ENCODE measurements around the gene TRIM29.

The TRIM29 gene

DNA sequence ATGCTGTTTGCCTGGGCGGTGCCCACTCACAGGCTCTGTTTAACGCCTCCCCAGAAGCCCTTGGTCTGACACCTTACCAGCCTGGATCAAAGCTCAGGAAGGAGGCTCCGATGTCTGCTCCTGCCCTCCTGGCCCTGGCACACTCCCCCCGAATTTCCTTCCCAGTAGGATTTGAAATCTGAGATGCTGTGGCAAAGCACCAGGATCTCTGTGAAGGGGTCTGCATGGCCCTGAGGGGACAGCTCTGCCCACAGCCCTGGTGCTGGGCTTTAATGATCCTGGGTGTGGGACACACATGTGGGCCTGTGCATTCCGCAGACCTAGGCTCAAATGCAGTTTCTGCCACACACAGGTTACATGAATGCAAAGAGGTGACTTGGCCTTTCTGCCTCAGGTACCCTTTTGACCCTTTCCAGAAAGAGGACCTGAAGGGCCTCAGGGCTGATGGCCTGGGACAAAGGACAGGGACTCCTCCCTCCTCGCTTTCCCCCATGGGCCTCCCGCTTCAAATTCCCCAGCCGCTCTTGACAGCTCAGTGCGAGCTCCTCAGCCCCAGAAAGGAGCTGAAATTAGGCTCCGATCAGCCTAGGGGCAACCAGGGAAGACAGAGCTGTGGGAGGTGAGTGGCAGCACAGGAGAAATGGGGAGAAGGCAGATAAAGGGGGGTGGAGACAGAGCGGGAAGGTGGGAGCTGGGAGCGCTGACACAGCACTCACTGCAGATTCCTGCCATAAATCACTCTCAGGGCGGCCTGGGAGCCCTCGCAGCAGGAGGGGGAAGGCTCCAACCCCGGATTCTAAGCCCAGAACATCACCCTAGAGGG is 41.3 kb downstream of the TRIM29 start:
- DNase-seq, result no peak

DNA sequence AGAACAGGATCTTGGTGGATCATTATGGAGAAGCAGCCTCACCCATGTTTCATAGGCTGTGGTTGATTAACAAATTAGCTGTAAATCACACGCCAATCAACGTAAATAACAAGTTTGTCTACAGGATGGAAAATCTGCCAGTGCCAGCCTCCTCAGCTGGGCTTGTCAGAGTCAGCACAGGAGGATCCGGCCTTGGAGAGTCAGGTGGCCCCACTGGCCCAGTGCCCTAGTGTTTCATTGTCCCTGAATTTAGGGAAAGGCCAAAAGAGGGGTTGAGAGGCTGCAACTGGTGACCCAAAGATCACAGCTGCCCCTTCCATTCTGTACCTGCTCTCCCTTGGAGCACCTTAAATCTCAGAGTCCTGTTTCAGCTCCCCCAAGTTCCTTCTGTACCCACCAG is 42.4 kb downstream of the TRIM29 start:
- no peak for DNase-seq

DNA sequence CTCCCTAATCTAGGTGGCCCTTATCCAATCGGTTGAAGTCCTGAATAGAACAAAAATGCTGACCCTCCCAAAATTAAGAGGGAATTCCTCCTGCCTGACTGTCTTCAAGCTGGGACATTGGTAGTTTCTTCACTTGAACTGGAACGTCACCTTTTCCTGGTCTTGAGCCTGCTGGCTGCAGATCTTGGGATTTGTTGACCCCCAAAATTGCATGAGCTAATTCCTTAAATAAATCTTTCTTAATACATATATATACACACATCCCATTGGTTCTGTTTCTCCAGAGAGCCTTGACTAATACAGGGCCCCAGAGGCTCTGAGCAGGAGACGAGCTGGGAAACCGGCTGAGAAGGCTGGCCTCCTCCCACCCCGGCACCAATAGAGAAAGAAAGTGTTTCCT is 46.2 kb downstream of the TRIM29 start:
- DNase-seq, result no peak

DNA sequence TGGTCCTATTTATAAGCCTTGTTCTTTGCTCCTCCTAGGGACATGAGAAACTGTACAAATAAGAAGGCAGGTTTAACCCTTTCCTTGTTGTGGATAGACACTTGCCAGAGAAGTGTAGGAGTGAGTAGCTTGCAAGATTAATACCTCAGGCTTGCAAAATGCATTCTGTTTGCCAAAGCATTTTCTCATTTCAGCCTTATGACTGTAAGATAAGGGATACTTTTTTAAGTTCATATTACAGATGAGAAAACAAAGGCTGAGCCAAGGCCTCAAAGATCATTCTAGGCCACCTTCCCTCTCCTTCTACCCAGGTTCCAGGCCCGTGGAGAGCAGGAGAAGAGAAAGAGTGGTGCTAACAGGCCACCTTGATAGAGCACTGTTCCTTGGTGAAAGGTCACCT is 46.8 kb downstream of the TRIM29 start:
- no peak for DNase-seq

DNA sequence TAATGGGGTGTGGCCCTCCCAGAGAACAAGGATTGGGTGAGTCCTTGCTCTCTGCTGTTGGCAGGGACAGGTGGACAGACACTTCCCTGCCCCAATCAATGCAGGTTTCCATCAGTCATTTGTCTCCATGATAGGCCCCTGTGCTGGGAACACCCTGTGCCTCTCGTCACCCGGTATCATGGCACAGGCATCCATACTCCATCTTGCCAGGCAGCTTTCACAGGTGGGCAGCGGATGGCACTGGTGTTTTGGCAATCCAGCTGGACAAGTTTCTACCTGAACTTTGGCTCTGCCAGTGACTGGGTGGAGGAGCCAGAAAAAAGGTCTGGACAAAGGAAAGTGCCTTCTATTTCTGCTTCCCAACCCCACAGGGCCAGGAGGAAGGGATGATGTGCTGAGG is 47.5 kb downstream of the TRIM29 start:
- DNase-seq, result no peak

DNA sequence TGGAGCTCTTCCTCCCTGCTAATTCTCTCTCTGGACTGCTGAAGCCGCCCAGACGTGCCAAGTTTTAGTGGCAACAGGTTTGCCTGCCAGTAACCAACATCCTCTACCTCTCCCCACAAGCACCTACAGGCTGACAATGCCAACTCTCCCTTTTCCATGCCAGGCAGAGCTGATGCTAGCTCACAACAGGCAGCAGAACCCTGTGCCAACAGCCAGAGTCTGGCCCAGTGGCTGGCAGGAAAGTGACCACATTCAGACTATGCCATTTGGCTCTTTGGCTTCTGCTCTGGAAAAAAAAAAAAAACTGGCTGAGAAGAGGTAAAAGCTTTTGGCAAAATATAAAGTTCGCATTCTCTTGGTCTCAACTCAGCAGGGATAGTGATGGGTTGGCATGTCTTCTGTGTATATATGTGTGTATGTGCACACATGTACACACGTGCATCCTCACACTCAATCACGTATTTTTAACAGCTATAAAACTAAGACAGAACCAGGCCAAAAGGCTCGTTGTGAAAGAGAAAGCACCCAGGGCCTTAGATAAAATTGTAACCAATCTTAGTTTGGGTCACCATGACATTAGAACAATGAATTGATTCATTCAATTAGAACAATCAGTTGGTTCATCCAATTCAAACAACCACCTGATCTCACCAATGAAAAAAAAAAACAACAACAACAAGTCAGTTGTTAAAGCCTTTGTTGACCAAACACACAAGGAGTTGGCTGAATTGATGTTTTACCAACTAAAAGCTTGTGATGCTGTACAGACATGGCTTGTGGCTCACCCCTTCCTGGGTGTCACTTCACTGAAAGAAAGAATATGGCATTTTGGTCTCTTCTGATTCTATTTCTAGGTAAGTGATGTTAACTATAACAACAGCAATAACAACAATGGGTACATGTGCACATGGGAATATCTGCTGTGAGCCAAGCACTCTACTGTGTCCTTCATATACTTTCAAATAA is 48.6 kb downstream of the TRIM29 start:
- DNase-seq, result no peak

DNA sequence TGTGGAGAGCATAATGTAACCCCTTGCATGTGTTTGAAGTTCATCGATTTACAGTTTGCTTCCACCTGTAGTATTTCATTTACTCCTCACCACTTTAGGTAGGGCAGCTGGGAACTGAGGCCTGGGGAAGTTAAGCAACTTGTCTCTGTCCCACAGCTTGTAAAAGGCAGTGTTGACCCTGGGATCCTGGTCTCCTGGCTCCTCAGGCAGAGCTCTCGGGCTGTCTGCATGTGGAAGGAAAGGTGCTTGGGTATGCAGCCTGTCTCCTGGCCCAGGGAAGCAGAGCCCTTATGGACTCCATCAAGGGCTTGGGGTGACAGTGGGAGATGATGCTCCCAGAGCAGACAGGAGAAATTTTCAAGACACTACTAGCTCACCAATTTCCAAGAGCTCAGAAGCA is 49.9 kb downstream of the TRIM29 start:
- DNase-seq, result no peak

DNA sequence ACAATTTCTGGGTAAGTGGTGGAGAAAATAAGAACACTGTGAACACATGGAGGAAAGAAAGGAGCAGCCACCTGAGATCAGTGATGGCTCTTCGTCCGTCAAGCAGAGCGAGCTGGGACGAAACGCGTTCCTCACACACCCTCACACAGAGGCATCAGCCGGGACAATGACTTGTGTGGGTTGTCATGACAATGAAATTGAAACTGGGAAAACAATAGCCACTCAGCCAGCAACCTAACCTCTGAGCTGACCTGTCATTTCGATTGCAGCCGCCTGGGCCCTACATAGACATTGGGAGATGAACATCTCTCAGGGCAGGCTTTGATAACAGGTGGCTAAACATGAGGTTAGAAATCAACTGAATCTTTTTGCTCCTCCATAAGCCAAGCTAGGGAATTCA is 51.3 kb downstream of the TRIM29 start:
- no peak for DNase-seq

DNA sequence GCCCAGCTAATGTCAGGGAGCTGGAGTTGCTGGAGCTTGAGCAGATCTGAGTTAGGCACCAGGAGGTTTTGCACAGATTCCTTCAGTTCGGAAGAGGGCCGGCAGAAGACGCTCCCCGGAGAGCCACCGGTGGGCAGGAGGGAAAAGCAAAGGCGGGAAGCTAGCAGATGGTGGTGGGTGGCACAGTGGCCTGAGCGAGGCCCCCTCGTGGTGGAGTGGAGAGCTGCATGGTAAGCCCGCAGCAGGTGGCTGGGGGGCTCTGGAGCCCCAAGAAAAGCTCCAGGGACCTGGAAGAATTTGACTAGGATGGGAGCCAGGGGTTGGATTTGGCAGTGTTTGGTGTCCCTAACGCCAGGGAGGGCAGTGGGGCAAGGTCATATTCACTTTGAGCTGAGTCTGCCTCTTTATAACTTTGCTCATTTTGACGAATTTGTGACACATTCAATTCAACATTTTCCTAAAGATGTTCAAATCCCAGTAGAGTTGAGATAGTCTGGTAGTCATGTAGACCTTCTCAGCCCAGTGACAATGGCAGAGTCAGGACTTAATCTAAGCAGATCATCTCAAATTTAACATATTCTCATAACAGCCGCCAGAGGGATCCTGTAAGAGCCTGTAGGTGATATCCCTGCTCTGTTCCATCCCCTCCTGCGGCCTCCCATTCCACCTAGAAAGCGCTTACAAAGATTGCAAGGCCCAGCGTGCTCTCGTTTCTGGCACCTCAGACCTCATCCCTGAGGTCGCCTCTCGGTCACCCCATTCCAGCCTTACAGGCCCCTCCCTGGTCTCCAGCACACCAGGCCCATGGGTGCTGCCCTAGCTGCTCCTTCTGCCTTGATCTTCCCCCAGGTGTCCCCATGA is 57.9 kb downstream of the TRIM29 start:
- DNase-seq, result peak; percentile 13

DNA sequence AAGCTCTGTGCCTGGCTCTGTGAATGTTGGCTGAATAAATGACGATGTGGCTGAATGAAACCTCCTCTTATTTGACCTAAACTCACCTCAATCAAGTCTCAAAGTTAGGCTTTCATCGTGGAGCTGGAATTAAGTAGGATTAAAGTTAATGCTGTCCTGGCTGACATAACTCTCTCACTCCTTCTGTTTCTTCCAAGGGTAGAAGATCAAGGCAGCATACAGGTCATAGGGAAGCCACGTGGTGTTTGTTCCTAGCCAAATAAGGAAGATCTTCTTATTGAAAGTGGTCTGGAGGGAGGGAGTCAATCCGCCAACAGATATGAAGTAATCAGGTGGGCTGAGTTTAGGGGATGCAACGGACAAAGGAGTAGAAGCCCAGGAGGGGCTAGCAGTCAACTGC is 59.5 kb downstream of the TRIM29 start:
- DNase-seq, result no peak

DNA sequence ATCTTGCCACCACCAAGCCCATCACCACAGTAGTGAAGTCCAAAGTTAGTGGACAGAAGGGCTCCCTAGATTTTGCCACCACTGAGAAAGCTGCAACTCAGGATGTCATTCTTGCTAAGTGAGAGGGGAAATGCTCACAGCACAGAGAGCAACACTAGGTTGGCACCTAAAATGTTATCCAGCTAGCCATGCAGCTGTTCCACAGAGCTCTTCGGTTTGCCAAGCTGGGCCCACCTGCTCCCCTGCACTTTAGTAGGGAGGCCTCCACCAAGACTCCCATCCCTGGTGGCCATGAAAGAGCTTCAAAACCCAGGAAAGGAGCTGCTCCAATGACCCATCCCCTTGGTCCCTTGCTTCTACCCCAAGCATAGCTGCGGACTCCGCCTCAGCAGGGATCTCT is 63.8 kb downstream of the TRIM29 start:
- no peak for DNase-seq

DNA sequence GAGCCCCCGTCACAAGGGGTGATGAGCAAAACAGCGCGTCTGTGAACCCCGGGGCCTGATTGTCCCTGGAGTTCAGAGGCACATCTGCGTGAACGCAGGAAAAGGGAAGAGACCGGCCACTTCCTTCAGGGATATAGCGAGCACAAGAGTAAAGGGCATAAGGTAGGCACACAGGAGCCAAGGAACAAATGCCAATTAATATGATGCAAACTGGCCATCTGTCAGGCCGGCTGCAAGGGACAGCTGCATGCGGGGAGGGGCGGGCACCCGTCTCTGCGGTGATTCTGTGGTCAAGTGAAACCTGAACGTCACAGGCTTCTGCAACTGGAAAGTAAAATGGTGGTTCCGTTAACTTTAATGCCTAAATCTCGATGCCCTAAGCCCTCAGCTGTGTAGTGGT is 64.7 kb downstream of the TRIM29 start:
- no peak for DNase-seq

DNA sequence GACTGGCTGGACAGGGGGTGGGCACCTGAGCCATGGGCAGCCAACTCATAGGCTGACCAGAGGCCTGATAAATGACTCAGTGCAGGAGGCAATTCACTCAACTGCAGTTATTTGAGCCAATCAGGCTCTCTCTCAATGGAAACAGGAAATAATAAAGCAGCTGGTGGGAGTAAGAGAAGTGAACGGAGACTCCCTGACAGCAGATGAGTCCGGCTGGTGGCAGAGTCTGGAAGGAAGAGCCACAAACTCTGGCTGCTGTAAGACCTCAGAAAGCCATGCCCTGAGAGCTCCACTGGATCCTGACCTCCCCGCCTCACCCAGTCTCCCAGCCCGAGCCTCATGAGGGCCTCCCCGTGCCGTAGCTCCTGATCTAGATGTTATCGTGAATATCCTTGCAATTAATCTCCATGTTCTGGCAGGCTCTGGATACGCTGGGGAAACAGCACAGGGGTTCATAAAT is 69.8 kb downstream of the TRIM29 start:
- no peak for DNase-seq

DNA sequence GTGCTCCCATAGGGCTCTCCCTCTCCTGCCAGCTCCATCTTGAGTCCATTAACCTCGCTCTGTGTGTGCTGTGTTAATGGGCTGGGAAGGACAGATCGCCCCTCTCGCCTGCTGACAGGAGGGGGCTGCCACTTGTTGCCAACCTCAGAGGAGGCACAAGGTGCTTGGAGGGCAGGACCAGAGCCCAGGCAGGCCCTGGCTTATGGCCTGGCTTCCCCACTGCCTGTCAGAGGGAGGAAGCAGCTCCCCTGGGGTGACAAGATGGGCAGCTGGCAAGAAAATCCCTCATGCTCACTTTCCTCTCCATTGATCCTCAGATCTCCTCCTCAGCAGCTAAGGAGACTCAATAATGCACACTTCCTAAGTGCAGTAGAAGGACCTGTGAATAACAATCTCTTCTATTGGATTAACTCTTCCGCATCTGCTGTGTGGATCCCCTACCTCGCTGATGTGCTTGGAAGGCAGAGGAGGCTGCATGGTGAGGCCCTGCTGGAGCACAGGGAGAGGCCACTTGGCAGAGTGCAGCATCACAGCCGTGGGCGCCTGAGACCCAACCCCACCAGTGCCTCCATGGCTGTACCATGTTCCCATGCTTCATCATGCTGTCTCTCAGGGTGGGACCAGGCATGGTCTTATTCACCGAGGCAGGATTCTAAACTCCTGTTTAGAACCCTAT is 70.3 kb downstream of the TRIM29 start:
- no peak for DNase-seq

DNA sequence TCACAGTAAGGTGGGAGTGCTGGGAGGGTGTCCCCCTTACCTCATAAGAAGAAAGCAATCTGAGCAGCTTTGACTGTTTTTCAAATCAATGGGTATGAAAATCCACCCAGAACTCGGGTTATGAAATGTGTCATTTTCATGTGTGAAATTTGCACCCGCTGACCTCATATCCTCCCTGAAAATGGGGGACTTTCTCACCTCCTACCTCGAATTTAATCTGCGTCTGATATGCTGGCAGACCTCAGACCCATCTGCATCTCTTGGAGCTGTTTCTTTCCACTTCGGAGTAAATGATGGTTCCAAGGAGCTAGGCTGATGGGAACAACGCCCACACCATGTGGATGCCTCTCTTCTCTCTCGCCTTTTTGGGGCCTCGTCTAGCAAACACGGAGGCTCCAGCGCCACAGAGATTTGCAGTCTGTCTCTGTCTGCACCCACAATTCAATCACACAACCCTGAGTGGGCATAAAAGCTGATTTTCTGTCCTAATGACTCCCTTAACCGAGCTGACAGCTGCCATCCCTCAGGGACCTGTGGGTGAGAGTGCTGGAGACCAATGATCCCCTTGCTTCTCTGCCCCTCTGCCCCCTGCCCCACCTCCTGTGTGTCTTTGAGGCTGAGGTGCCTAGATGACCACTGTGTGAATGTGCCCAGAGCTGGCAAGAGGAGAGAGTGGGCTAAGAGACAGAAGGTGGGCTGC is 71.0 kb downstream of the TRIM29 start:
- no peak for DNase-seq

DNA sequence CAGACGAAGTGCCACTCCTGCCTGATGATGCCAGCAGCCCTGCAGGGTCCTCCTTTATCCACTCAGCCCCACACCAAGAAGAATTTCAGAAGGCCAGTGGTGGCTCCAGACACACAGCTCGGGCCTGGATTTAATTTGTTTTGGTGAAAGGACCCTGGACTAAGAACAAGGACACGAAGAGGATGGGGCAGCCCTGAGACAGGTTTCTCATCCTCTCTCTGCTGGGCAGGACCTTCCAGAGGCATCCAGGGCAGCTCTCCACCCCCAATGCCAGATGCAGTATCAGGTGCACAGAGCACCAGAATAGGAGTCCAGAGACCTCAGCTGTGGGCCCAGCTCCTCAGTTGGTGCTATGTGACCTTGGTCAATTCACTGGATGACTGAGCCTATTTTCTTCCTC is 72.0 kb downstream of the TRIM29 start:
- DNase-seq, result no peak

DNA sequence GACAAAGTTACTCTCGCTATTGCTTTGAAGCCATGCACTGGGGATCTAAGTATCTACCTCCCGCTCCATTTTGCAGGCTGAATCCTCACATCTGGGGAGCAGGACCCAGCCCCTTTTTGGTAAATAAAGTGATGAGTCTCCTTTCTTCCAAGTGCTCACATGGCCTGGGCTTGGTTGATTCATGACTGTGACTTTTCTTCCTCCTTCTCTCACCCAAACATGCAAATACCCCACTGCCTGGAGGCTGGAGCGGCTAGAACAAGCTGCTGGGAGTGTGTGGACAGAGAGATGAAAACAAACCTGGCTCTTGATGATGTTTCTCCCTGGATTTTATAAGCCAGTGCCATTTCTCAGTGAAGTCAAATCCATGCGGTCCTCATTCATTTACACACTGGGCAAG is 72.7 kb downstream of the TRIM29 start:
- no peak for DNase-seq

DNA sequence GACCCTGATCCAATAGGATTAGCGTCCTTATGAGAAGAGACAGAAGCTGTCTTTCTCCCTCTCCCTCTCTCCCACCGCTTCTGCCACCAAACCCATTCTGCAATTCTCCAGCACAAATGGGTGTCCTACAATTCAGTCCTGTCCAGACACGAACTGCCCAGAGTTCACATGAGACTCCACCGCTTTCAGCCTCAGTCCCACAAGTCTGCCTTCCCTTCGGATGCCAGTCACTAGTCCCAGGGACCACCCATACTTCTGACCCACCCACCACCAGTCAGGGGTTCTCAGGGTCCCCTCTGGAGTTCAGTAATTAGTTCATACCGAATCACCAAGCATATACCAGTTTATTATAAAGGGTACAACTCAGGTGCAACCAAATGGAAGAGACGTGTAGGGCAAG is 73.6 kb downstream of the TRIM29 start:
- DNase-seq, result no peak

DNA sequence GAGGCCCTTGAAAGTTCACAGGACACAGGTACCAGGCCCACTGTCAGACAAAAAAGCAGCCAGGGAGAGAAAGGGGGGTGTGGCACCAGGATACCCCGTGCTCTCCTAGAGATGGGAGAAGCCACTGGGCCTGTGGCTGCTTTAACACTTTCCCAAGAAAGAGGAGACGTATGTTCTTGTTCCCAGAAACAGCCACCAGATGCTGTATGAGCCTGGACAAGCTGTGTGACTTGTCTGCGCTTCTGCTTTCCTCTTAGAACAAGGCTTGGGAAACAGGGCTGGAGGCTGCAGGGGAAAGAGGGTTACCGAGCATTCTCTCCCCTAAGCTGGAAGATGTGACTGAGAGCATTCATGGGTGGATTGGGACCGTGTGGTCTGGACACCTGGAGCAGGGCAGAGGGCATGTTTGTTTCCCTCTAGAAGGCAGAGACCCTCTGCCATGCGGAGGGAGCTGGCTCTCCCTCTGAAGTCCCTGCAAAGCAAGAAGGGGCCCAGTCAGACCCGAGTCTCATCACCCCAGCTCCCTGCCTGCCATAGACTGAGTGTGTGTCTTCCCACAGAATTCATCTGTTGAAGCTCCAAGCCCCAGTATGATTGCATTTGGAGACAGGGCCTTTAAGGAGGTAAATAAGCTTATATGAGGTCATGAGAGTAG is 74.1 kb downstream of the TRIM29 start:
- no peak for DNase-seq

DNA sequence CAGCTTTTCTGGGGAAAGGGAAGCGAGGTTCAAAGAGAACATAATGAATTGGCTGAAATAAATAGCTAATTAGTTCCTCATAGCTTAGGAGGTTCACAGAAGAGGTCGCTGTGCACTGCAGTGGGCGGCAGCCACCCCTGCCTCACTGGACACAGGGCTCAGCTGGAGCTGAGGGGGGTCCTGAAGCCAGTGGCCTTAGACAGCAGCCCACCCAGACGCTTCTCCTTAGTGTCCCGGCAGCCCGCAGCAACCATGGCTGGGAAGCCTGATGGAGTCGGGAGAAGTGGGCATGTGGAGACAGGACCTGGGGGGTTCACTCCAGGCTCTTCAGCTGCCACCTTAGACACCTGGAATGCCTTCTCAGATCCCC is 75.4 kb downstream of the TRIM29 start:
- DNase-seq, result no peak
